Dedifferentiated amniotic fluid mesenchymal stem cell (primary cell): ENCODE measurements around the gene RAP2A.

Experiments used
- DNase-seq: peaks from one replicate; pipeline ENCODE4 v3.0.0-alpha.2; 2016; ENCODE audit errors: extremely low spot score

The RAP2A gene

GRCh38 chr13:97422118-97423054 is 11.6 kb upstream of the RAP2A start:
- no peak for DNase-seq

GRCh38 chr13:97423300-97424045 is 10.5 kb upstream of the RAP2A start:
- no peak for DNase-seq

DNA sequence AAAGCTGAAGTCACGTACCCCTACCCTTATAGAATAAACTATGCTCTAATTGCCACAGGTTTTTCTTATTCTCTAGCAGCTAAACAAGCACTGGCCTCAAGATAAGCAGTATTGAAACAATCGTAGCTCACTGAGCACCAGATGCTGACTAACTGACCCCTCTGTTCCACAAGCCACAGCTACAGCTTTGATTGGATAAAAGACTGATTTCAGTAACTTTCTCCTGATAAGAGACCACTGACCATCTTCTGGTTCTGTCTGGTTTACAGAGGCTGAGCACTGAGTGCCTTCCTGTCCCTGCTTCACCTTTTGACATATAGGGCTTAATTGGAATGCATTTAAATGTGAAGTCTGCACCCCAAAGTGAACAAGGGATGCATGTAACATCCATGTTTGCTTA is 8.4 kb upstream of the RAP2A start:
- no peak for DNase-seq

- no peak for DNase-seq
Observed at GRCh38 chr13:97426695-97427094, 7.3 kb upstream of the RAP2A start.

GRCh38 chr13:97429681-97430081 is 4.3 kb upstream of the RAP2A start:
- DNase-seq: peak; percentile 82

GRCh38 chr13:97430296-97430695 is 3.7 kb upstream of the RAP2A start:
- no peak for DNase-seq

GRCh38 chr13:97431171-97431764 is 2.7 kb upstream of the RAP2A start:
- no peak for DNase-seq

- DNase-seq: no peak
Observed at GRCh38 chr13:97432232-97432916, 1.6 kb upstream of the RAP2A start.

- DNase-seq: peak; percentile 100
Observed at GRCh38 chr13:97432917-97433726, 847 bp upstream of the RAP2A start.

GRCh38 chr13:97434397-97435201 is 630 bp downstream of the RAP2A start:
- DNase-seq: no peak

DNA sequence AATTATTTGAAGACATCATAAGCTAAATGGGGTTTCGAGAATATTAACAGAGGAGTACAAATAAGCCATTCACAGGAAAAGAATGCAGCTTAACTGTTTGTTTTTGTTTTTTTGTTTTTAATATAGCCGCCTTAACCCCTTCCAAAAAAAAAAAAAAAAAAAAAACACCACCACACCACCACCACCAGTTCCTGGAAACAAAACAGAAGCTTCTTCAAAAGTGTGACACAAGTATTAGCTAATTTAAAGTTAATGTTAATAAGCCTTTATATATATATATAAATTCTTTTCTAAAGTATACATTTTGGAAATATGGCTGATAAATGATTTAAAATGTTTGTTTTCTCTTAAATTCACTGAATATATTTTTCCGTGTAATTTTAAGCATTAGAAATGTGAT is 1.4 kb downstream of the RAP2A start:
- no peak for DNase-seq

DNA sequence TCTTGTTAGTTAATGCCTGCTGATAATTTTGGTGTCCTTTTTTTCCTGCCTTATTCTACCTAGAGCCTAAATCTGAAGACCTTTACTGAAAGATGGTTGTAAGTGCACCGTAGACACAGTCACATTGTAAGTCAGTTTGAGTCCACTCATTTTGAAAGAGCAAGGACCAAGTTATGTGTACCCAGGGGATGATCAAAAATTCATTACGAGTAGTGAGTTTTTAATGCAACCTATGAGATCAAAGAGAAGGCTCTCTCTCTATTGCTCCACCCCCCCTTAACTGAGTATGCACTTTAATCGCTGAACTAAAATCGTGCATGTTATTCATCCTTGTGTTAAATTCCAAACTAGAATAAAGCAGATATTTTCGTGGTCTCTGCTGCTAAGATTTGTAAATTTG is 1.8 kb downstream of the RAP2A start:
- DNase-seq: no peak

- no peak for DNase-seq
Observed at GRCh38 chr13:97436845-97437244, 2.9 kb downstream of the RAP2A start.

DNA sequence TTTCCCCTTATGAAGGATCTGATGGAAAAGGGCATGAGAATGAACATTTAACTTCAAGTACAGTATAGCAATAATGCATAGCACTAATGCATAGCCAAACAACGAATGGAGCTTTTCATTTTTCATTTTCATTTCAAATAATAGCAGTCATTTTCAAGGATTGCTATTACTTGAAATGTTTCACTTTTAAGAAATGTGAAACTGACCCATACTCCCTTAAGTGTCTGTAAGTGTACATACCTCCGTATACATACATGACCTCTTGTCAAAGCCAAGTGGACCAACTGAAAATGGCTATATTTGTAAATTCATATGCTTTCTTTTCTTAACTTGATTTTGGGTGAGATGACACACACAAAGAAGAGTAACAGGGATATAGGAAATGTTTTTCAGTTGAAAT is 3.8 kb downstream of the RAP2A start:
- DNase-seq: no peak

GRCh38 chr13:97438856-97439595 is 5.1 kb downstream of the RAP2A start:
- no peak for DNase-seq

- no peak for DNase-seq
Observed at GRCh38 chr13:97440598-97441170, 6.7 kb downstream of the RAP2A start.

DNA sequence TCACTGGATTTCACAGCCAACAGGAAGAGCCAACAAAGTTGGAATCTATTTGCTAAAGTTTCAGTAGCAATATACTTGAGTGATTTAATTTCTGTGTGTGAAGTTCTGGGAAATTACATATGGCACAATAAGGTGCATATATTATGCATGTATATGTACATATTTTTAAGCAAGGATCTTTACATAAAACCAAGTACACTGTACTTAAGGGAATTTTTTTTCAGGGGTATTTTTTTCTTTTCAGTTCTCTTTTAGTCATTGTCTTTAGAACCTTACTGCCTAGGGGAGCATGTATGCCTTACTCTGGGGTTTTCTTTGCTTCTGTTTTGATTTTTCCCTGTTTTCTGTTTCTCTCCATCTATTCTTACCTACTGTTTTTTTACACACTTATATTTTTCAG is 7.4 kb downstream of the RAP2A start:
- no peak for DNase-seq

DNA sequence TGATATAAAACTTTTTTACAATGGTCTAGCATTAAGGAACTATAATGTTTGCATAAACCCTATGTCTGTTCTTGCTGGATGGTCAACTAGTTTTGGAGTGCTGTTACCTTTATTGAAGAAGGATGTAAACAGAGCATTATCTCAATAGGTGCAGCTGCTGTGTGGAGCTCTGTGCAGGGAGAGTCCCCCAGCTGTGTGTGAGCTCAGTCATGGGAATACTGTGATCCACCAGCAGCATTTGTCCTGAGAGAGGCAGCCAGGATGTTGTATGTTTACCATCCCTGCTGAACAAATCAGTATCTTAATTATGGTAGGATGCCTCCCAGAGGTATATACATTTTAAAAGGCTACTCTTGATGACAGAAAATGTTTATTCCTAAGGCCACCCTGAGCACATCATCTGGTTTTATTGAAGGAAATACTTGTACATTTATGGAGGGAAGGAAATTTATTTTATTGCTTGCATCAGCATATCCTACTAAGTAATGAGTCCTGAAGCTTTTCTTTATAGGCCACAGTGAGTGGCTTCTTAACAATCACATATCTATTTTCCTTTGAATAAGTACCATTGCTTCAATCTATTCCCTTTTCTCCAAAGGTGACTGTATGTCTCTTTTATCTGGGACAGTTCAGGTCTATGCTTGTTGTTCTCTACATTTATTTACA is 11.7 kb downstream of the RAP2A start:
- DNase-seq: no peak

DNA sequence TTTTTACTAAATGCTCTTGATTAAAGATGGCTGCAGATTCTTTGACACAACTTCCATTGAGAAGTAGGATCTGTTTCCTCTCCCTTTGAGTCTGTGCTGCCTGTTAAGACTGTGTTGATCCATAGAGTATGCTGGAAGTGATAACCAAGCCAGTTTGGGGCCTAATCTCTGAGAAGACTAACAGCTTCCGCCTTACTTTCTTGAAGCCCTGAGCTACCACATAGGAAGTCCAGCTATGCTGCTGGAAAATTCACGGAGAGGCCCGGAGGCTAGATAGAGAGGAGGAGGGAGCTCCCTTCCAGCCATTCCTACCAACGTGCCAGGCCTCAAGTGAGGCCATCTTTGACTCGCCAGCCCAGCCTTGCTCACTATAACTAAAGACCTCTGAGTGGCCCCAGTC is 12.5 kb downstream of the RAP2A start:
- no peak for DNase-seq
